Lung (tissue), 12 donors: ENCODE measurements around the gene MAPK8IP2. TPM values are rescaled to one million over a fixed set of nuclear protein-coding genes. Genes with fewer than 3 reads are reported as not detected.

Experiments
- ATAC-seq: fragments of 200-7000 bp; cut with Tn5 transposase; one replicate; pipeline ENCODE4 v1.9.1; 2020; ENCODE audit warnings: moderate number of reproducible peaks; ENCODE audit not compliant: insufficient read depth, low FRiP score
- DNase-seq, 3 donors: peaks; one replicate each; pipeline ENCODE4 v3.0.0-alpha.2; 2013 to 2017
- H3K27ac ChIP-seq, 2 donors: one replicate each; pipeline ENCODE4 v1.5.1; 2013; ENCODE audit warnings: mild to moderate bottlenecking in 2 of 2, moderate library complexity in 2 of 2, control low read depth in 1 of 2, inconsistent platforms in 1 of 2, low read depth in 1 of 2, low read length in 1 of 2
- H3K27me3 ChIP-seq, 3 donors: one replicate each; pipeline ENCODE4 v1.5.1; 2013; ENCODE audit warnings: low read length in 2 of 3; ENCODE audit not compliant: control insufficient read depth in 3 of 3, insufficient read depth in 3 of 3
- H3K36me3 ChIP-seq, 4 donors: one replicate each; pipeline ENCODE4 v1.5.1; 2013; ENCODE audit warnings: low read length in 4 of 4, mild to moderate bottlenecking in 1 of 4, moderate library complexity in 1 of 4; ENCODE audit not compliant: control insufficient read depth in 4 of 4, insufficient read depth in 4 of 4
- H3K4me1 ChIP-seq, 5 donors: one replicate each; pipeline ENCODE4 v1.5.1; 2013; ENCODE audit warnings: low read length in 5 of 5, mild to moderate bottlenecking in 2 of 5, moderate library complexity in 1 of 5; ENCODE audit not compliant: control insufficient read depth in 5 of 5, insufficient read depth in 5 of 5
- H3K4me3 ChIP-seq: one replicate; pipeline ENCODE4 v1.5.1; 2013; ENCODE audit warnings: mild to moderate bottlenecking, control low read depth, moderate library complexity
- H3K9ac ChIP-seq, 2 donors: one replicate each; pipeline ENCODE4 v1.5.1; 2013; ENCODE audit warnings: low read length in 2 of 2, control low read depth in 1 of 2; ENCODE audit not compliant: insufficient read depth in 1 of 2
- H3K9me3 ChIP-seq, 4 donors: one replicate each; pipeline ENCODE4 v1.5.1; 2013; ENCODE audit warnings: low read length in 3 of 4, mild to moderate bottlenecking in 1 of 4, moderate library complexity in 1 of 4; ENCODE audit not compliant: control insufficient read depth in 4 of 4, insufficient read depth in 3 of 4
- WGBS, 2 donors: extraction: QIAGEN DNeasy Blood & Tissue Kit; methylation state at CpG; one replicate each; pipeline ENCODE4 v1.1.7; 2013; 5-methylcytosine and 5-hydroxymethylcytosine counted together
- polyA plus RNA-seq, 2 donors: library from polyadenylated mRNA; stranded (reverse); fragments of 200-250 nt; gene quantifications; one replicate each; pipeline ENCODE4 v1.2.1, GENCODE V29; 2013
- total RNA-seq, 2 donors: library from RNA; depleted of rRNA in 1 of 2; stranded (reverse); fragments of >200 nt in 1 of 2; gene quantifications; one replicate each; pipeline ENCODE4 v1.2.1, GENCODE V29; 2014 to 2021
- TF ChIP-seq, protein P1 (sequence below): IDR thresholded peaks from 2 replicates; pipeline ENCODE4 v1.5.1; 2012; ENCODE audit warnings: mild to moderate bottlenecking; ENCODE audit errors: control extremely low read depth, extremely low read depth
- donor health status: control.
- donor health status: control.
- donor health status: Bipolar disorder and iron deficiency.
- donor health status: healthy.
- donor health status: DM: yes; HTN: yes; CAD: no.

The MAPK8IP2 gene
- total and polyA plus RNA-seq, 4 donors, result 0.91 to 2.7 (median 1.1) TPM

DNA sequence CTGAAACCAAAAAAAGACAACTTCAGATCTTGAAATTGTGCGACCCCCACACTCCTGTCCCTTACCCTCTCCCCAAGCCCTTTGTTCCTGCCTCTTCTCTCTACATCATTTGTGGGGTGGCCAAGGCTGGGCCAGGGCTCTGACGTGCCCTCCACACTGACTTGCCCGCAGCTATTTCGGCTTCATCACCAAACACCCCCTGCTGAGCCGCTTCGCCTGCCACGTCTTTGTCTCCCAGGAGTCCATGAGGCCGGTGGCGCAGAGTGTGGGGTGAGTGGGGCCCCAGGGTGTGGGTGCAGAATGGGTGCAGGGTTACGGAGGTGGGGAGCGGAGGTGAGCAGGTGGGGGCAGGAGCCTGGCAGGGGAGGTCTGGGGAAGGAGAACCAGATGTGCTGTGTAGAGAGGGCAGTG, 9.5 kb downstream of the MAPK8IP2 start:
- DNase-seq, result no peak
- Histone ChIP-seq H3K4me1 (peaks cover 0 to 5% (median 0%) of the 10 kb centered on the region in 5 donors), H3K9me3 (no peaks in the 10 kb centered on the region), H3K9ac (no peak overlapping the region), H3K4me3 (no peak overlapping the region), H3K27me3 (peaks cover 3 to 37% (median 3%) of the 10 kb centered on the region in 3 donors), H3K27ac (no peak overlapping the region), H3K36me3 (no peaks in the 10 kb centered on the region)
- no peak for ATAC-seq
- TF ChIP-seq, protein P1, sequence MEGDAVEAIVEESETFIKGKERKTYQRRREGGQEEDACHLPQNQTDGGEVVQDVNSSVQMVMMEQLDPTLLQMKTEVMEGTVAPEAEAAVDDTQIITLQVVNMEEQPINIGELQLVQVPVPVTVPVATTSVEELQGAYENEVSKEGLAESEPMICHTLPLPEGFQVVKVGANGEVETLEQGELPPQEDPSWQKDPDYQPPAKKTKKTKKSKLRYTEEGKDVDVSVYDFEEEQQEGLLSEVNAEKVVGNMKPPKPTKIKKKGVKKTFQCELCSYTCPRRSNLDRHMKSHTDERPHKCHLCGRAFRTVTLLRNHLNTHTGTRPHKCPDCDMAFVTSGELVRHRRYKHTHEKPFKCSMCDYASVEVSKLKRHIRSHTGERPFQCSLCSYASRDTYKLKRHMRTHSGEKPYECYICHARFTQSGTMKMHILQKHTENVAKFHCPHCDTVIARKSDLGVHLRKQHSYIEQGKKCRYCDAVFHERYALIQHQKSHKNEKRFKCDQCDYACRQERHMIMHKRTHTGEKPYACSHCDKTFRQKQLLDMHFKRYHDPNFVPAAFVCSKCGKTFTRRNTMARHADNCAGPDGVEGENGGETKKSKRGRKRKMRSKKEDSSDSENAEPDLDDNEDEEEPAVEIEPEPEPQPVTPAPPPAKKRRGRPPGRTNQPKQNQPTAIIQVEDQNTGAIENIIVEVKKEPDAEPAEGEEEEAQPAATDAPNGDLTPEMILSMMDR, result no peak
- 81 to 89% methylated on average over 11 of the region's 11 CpGs for WGBS, 2 donors

DNA sequence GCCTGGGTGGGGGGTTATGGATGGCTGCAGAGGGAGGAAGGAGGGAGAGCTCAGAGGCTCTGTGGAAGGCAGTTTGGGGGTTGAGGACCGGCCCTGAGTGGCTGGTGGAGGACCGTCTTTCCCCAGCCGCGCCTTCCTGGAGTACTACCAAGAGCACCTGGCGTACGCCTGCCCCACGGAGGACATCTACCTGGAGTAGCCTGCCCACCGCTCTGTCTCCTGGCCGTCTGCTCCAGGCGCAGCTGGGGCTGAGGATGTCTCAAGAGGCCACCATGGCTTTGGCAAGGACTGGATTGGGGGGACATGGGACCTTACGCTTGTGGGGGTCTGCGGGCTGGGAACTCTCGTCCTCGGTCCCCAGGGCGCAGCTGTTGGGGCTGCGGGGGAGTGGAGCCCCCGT, 10.0 kb downstream of the MAPK8IP2 start:
- H3K4me1 ChIP-seq, result peaks cover 0 to 5% (median 0%) of the 10 kb centered on the region in 5 donors
- no peak overlapping the region for H3K4me3 ChIP-seq
- no peak for DNase-seq
- TF ChIP-seq, protein P1, result no peak
- peaks cover 0 to 32% (median 3%) of the 10 kb centered on the region in 3 donors for H3K27me3 ChIP-seq
- no peak overlapping the region for H3K27ac ChIP-seq
- no peak for ATAC-seq
- no peak overlapping the region for H3K9ac ChIP-seq
- 82 to 88% methylated on average over 17 of the region's 17 CpGs for WGBS, 2 donors
- no peaks in the 10 kb centered on the region for H3K36me3 ChIP-seq
- H3K9me3 ChIP-seq, result no peaks in the 10 kb centered on the region

DNA sequence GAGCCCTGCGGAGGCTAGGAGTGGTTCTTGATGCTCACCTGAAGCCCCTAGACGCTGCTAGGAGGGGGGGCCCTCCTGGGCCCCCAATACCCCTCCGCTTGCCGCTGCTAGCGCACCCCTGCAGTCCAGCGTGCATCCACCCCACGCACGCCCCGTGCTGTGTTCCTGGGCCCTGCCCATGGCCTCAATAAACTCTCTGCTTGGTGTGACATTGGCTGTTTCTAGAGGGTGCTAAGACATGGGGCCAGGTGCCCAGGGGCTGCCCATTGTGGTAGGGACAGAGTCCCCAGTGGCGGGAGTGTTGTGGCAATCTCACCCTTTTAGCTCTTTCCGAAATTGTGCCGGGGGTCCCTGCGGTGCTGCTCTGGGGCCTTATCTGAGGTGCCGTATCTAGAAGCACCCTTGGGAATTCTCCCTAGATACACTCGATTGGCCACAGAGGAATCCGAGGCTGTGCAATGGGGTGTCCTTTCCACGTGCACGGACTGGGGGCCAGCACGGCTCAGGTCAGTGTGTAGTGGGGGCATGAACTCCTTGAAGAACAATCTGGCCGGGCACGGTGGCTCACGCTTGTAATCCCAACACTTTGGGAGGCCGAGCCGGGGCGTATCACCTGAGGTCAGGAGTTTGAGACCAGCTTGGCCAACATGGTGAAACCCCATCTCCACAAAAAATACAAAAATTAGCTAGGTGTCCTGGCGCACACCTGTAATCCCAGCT, 10.9 kb downstream of the MAPK8IP2 start:
- H3K36me3 ChIP-seq, result no peaks in the 10 kb centered on the region
- no peak overlapping the region for H3K27ac ChIP-seq
- TF ChIP-seq, protein P1, result no peak
- no peak overlapping the region for H3K9ac ChIP-seq
- DNase-seq, result no peak
- ATAC-seq, result no peak
- H3K27me3 ChIP-seq, result peaks cover 0 to 27% (median 3%) of the 10 kb centered on the region in 3 donors
- peaks cover 0 to 5% (median 0%) of the 10 kb centered on the region in 5 donors for H3K4me1 ChIP-seq
- 89 to 93% methylated on average over 26 of the region's 26 CpGs for WGBS, 2 donors
- no peaks in the 10 kb centered on the region for H3K9me3 ChIP-seq
- H3K4me3 ChIP-seq, result no peak overlapping the region
